HepG2 (cell line): ENCODE results near the gene MZF1. TPM values are rescaled to one million over a fixed set of nuclear protein-coding genes. Genes with fewer than 3 reads are reported as not detected.
A peak's percentile ranks its signal among the peaks of the same experiment; 100 is the strongest.

Experiments used
- EEA1 ChIP-seq: sonication (generic); formaldehyde crosslinking; IDR thresholded peaks from 2 replicates; pipeline ENCODE4 v1.5.1; 2020; ENCODE audit warnings: mild to moderate bottlenecking, missing genetic modification reagents, borderline replicate concordance
- MAFG ChIP-seq: sonication (generic); formaldehyde crosslinking; IDR thresholded peaks from 2 replicates; pipeline ENCODE4 v1.5.1; 2020; ENCODE audit warnings: mild to moderate bottlenecking, missing genetic modification reagents
- PHF21A ChIP-seq: sonication (generic); formaldehyde crosslinking; IDR thresholded peaks from 2 replicates; pipeline ENCODE4 v1.5.0; 2020; ENCODE audit warnings: mild to moderate bottlenecking, missing genetic modification reagents
- RARA ChIP-seq: IDR thresholded peaks from 2 replicates; pipeline ENCODE4 v1.6.1; 2016; ENCODE audit warnings: missing genetic modification reagents, missing compliant biosample characterization
- RFX1 ChIP-seq: fragments of 450-650 bp; IDR thresholded peaks from 2 replicates; pipeline ENCODE4 v1.6.1; 2017
- SIX1 ChIP-seq: sonication (generic); formaldehyde crosslinking; IDR thresholded peaks from 2 replicates; pipeline ENCODE4 v1.4.0; 2020; ENCODE audit warnings: missing genetic modification reagents, borderline replicate concordance
- ZBTB40 ChIP-seq, 2 experiments: fragments of 450-650 bp in 1 of 2; sonication (generic) in 1 of 2; formaldehyde crosslinking in 1 of 2; IDR thresholded peaks; 2 replicates each; pipeline versions ENCODE4 v1.6.1 to v1.8.0; 2016 to 2022; ENCODE audit warnings: antibody characterized with exemption in 1 of 2, mild to moderate bottlenecking in 1 of 2, missing genetic modification reagents in 1 of 2
- ZNF121 ChIP-seq: sonication (generic); formaldehyde crosslinking; IDR thresholded peaks from 2 replicates; pipeline ENCODE4 v1.5.0; 2020; ENCODE audit warnings: mild to moderate bottlenecking, missing genetic modification reagents
- ZZZ3 ChIP-seq: sonication (generic); formaldehyde crosslinking; IDR thresholded peaks from 2 replicates; pipeline ENCODE4 v1.4.0; 2020; ENCODE audit warnings: missing genetic modification reagents, mild to moderate bottlenecking, borderline replicate concordance
- polyA plus RNA-seq, 8 experiments: library from polyadenylated mRNA; depleted of rRNA in 3 of 8; stranded (reverse) in 7 of 8; unstranded in 1 of 8; fragments of >200 nt; fragmentation: Illumina TruSeq in 4 of 8; extraction: Trizol in 4 of 8; gene quantifications; 2 replicates each; pipeline versions ENCODE4 v1.2.1 to v1.2.3, GENCODE V29; 2011 to 2016; ENCODE audit warnings: low read depth in 4 of 8, missing spikeins in 1 of 8, mixed read lengths in 1 of 8; ENCODE audit not compliant: insufficient read depth in 1 of 8
- total RNA-seq, 5 experiments: library from RNA; depleted of rRNA; stranded (reverse); fragments of >200 nt; fragmentation: Illumina TruSeq; extraction: Trizol; gene quantifications; 2 replicates each; pipeline ENCODE4 v1.2.3, GENCODE V29; 2016; ENCODE audit warnings: low read depth in 1 of 5
- TF ChIP-seq, protein P1 (sequence below): sonication (generic); formaldehyde crosslinking; conservative IDR thresholded peaks from 2 replicates; pipeline ENCODE4 v1.8.0; 2022; ENCODE audit warnings: missing genetic modification reagents
- TF ChIP-seq, protein P2 (sequence below): sonication (generic); formaldehyde crosslinking; IDR thresholded peaks from 2 replicates; pipeline ENCODE4 v1.4.0; 2020; ENCODE audit warnings: missing genetic modification reagents, mild to moderate bottlenecking, borderline replicate concordance
- TF ChIP-seq, protein P3 (sequence below): sonication (generic); formaldehyde crosslinking; IDR thresholded peaks from 2 replicates; pipeline ENCODE4 v1.4.0; 2020; ENCODE audit warnings: missing genetic modification reagents

The MZF1 gene
- total and polyA plus RNA-seq, 2 of the 13 experiments (the other 11 are each of a cell fraction or from before 2014, with no cell fraction given): 3.1 to 8.1 TPM

- TF ChIP-seq, protein P1, sequence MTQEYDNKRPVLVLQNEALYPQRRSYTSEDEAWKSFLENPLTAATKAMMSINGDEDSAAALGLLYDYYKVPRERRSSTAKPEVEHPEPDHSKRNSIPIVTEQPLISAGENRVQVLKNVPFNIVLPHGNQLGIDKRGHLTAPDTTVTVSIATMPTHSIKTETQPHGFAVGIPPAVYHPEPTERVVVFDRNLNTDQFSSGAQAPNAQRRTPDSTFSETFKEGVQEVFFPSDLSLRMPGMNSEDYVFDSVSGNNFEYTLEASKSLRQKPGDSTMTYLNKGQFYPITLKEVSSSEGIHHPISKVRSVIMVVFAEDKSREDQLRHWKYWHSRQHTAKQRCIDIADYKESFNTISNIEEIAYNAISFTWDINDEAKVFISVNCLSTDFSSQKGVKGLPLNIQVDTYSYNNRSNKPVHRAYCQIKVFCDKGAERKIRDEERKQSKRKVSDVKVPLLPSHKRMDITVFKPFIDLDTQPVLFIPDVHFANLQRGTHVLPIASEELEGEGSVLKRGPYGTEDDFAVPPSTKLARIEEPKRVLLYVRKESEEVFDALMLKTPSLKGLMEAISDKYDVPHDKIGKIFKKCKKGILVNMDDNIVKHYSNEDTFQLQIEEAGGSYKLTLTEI: no peak
- TF ChIP-seq PHF21A (peak; percentile 17; the same call in 1 of the 2 replicates), EEA1 (CRISPR knock-in tag) (peak; percentile 43; the same call in 1 of the 2 replicates), RARA (0 out of 2 replicates have a peak, but pooled peaks have one; percentile 13), ZNF121 (CRISPR knock-in tag) (no peak), ZBTB40 (IDR thresholded peaks at IDR 0.05) (peak; percentile 75), ZBTB40 (CRISPR knock-in tag; IDR thresholded peaks at IDR 0.05) (no peak), MAFG (CRISPR knock-in tag) (no peak), RFX1 (no peak), ZZZ3 (0 out of 2 replicates have a peak, but pooled peaks have one; percentile 39), SIX1 (CRISPR knock-in tag) (no peak)
- TF ChIP-seq, protein P2, sequence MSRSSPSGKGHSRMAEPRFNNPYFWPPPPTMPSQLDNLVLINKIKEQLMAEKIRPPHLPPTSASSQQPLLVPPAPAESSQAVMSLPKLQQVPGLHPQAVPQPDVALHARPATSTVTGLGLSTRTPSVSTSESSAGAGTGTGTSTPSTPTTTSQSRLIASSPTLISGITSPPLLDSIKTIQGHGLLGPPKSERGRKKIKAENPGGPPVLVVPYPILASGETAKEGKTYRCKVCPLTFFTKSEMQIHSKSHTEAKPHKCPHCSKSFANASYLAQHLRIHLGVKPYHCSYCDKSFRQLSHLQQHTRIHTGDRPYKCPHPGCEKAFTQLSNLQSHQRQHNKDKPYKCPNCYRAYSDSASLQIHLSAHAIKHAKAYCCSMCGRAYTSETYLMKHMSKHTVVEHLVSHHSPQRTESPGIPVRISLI (CRISPR knock-in tag): no peak
- TF ChIP-seq, protein P3, sequence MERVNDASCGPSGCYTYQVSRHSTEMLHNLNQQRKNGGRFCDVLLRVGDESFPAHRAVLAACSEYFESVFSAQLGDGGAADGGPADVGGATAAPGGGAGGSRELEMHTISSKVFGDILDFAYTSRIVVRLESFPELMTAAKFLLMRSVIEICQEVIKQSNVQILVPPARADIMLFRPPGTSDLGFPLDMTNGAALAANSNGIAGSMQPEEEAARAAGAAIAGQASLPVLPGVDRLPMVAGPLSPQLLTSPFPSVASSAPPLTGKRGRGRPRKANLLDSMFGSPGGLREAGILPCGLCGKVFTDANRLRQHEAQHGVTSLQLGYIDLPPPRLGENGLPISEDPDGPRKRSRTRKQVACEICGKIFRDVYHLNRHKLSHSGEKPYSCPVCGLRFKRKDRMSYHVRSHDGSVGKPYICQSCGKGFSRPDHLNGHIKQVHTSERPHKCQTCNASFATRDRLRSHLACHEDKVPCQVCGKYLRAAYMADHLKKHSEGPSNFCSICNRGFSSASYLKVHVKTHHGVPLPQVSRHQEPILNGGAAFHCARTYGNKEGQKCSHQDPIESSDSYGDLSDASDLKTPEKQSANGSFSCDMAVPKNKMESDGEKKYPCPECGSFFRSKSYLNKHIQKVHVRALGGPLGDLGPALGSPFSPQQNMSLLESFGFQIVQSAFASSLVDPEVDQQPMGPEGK (CRISPR knock-in tag): 0 out of 2 replicates have a peak, but pooled peaks have one; percentile 9
Measured at GRCh38 chr19:58554494-58555368, 18.4 kb downstream of the MZF1 start, which contains the start of gene CHMP2A (continued).
